Endothelial cell of hepatic sinusoid (primary cell): ENCODE results near the gene HSD17B12.
"Not testable (repeated sequence)": the region's sequence is repeated elsewhere in the genome, so short reads cannot be mapped to it uniquely, and the experiment has no call there.

Experiments used
- in situ Hi-C: cut with HindIII; loops from 2 replicates; pipeline ENCODE4 v1.10.0; 2017; ENCODE audit warnings: low sequenced_read_pairs

The HSD17B12 gene

DNA sequence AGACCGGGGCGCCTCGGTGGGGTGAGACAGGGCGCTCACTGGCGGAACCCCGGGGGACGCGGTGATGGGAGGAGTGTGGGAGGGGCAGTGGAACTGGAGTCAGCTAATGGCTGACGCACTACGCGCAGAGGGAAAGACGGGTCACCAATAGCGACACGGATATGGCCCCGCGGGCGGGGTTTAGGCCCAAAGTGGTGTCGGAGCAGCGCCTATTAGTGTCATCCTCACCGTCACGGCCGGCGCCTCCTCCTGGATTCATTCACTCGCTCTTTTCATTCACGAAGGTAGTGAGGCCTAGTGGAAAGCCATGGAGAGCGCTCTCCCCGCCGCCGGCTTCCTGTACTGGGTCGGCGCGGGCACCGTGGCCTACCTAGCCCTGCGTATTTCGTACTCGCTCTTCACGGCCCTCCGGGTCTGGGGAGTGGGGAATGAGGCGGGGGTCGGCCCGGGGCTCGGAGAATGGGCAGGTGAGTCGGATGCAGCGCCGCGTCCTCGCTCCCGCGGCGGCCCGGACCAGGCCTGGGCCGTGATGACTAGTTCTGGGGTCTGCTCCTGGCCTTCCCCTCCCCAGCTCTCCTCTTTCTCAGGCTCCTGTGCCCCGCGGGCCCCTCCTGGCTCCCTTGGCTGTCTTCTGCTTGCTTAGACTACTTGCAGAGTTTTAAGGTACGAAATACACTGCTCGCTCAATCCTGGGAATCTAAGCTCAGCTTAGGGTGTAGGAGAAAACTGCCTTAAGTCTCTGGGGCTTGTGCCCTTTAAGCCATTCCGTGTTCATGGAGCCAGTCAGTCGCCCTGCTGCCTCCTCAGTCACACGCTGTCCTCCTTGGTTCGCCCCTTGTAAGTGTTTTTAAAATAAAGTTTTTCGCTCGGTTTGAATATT is at the start of gene HSD17B12:
Gene HSD17B12 (plus strand): TSS at position 218 of the 880 bp plus-strand sequence. CDS start 90 bp downstream, at position 308.
- in situ Hi-C loops = no loop called here

DNA sequence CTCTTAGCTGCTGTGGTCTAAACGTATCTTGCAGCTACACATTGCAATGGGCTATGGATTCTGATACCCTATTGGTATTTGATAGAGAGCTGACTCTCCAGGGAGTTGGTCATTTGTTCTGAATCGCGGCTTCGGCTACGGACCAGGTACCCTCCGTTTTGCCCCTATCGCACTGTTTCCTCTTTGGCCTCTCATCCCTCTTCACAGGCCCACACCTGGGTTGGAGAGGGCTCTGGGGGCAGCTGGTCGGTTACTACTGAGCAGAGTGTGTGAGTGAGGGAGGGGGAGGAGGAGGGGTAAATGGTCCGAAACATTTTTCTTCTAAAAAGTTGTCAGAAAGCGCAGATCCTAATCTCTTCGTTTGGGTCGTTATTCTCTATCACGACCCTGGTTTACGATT is 48.8 kb upstream of the HSD17B12 start:
- in situ Hi-C loops = no loop called here

DNA sequence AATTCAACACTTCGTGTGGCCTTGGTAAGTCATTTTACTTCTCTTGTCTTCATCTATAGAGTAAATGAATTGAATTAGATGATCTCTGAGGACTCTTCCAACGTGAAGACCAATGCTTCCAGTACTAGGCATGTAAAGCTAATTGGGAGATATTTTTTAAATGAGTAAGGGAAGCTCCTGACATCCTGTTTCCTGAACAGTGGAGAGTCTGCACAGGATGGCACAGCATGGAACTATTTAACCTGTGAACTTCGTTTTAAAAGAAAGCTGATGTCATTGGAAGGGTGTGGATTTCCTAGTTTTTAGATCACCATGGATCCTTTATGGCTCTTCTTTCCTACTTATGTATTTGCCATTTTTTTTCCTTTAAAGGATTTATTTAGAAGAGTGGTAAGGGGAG is 48.4 kb upstream of the HSD17B12 start:
- in situ Hi-C loops = no loop called here

DNA sequence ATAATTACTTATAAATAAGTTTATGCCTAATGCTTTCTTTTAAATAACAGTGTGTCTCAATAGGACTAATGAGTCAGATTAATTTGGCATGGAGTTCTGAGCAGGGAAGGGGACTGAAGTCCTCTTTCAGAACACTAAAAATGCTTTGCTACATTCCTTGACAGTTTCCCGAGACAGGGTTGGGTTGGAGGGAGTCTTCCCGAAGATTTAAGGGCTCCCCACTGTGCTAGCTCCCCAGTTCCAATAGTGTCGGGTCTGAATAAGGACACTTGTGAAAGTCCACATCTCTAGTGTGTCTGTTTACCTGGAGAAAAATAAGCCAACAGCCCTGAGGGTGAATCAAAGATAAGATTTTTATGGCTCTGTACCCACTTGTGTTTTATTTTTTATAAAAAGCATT is 41.8 kb upstream of the HSD17B12 start:
- in situ Hi-C loops = no loop called here

DNA sequence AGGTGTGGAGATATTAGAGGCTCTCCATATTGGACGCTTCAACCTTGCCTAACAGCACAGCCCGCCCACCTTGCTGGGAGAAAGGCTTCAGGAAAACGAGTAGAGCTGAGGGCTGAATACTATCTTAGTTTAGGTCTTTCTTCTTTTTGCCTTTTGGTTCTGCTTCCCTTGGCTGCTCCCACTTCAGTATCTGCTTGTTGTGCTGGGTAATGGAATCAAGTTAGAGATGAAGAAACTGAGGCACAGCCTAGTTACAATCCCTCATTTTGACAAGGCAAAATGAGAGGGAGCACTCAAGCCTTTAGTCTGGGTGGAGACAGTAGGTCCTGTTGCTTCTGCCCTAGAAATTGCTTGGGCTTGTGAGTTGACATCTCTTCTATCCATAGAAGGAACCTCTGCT is 41.3 kb upstream of the HSD17B12 start:
- in situ Hi-C loops = no loop called here

DNA sequence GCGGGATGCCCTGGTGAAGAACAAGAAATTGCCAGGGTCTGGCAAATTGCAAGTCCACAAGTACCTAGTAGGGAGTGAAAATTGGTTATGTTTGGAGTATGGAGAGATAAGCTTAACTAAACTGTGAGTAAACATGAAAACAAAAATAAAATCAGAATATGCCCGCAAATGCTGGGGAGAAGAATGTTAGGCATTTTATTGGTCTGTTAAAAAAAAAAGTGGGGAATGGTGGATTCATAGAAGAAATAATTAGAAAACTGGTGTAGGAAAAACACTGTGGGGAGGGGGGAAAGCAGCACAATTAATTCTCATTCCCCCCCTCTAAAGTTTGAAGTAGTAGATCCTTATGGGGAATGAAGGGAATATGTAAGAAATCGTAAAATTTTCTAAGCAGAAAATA is 40.6 kb upstream of the HSD17B12 start:
- in situ Hi-C loops = no loop called here

DNA sequence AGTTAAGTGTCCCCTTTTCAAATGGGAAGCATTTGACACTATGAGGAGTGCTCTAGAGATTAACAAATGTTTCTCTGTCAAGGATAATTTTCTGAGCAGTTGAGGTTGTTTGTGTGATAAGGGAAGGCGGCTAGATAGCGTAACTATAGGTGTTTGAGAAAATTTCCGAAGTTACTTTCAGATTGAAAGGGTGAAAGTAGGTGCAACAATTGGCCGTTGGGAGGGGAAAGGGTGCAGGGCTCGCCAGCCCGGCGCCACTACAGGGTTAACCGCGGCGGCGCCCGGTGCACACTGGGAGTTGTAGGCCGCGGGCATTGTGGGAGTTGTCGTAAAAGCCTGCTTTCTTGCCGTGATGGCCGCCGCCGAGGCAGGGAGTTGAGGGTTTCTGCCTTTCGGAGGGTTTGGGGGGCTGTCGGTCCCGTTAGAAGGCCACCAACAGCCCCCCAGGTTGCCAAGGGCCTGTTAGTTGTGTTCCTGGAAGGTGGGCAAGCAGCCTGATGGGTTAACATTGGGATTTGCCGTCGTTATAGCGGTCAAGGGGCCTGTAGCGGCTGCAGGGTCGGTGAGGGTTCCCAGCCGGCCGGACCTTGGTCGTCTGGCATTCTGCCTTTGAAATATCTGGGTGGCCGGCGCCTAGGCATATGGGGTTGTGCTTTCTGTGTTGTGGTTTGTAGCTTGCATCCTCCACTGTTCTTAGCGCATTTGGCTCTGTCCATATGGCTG is 36.5 kb upstream of the HSD17B12 start:
- in situ Hi-C loops = no loop called here

DNA sequence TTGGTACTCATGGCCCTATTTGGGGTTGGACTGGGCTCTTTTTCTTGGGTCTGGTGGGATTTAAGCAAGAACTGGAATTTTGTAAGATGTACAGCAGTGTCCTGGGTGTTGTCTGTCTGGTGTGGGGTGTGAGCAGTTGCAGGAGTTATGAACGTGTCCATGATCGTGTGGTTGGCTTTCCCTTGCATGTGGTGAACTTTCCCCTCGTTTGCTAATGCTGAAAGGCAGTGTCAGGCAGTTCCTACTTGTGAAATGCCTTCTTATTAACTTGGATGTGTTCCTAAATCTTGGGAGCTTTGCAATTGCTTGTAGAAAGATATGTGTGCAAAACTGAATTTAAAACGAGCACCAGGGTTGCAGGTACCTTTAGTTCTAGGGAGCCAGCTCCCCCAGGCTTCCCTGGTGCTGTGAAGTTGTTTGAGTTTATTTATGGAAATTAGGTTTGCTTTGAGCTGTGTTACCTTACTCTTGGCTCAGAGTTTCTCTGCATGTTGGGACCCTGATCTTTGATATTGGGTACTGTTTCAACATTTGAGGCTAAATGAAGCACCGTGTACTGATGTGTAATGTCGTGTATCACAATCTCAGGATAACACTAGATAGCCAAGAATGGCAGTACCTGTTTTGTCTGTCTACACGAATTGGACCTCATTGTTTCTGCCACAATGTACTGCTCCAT is 35.8 kb upstream of the HSD17B12 start:
- in situ Hi-C loops = no loop called here

DNA sequence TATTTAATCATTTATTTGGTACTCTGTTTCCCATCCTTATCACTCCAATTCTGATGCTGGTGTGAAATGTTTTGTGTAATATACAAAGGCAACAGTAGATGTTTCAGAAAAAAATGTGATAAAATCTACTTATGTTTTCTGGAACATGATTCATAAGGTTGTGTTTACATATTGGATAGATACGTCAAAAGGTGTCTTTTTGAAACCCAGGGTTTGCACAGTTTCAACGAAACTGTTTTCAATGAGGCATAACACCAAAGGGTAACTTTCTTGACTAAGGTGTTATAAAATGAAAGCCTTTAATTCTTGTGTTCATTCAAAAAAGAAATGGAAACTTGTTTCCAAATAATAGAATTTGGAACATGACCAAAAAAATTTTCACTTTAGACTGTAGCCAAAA is 33.8 kb upstream of the HSD17B12 start:
- in situ Hi-C loops = no loop called here

DNA sequence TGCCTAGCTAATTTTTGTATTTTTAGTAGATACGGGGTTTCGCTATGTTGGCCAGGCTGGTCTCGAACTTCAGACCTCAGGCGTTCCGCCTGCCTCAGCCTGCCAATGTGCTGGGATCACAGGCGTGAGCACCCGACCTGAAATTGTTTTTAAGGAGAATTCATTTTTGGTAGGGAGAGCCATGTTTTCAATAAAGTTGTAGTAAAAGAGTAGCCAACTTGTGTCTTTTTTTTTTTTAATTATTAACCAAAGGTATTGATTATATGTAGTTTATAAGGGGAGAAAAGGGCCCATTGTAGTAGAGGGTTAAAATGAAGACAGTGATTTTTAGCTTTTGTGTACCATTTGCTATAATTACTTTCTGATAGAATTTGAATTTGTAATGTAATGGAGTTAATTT is 31.6 kb upstream of the HSD17B12 start:
- in situ Hi-C loops = no loop called here

DNA sequence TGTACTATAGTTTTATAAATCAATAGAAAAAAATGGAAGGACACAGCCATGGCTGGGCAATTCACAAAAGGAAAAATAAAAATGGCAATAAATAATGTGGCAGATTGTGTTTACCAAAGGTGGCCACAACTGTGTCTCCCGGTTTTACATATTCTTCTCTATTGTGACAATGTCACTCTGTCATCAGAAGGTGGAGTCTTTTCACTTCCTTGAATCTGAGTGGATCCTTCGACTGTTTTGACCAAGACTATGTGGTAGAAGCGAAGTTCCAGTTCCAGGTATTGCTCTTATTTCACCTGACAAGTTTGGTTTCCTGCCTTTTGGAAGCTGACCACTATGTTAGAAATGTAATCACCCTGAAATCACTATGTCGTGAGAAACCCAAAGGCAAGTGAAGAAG is 31.0 kb upstream of the HSD17B12 start:
- in situ Hi-C loops = no loop called here

DNA sequence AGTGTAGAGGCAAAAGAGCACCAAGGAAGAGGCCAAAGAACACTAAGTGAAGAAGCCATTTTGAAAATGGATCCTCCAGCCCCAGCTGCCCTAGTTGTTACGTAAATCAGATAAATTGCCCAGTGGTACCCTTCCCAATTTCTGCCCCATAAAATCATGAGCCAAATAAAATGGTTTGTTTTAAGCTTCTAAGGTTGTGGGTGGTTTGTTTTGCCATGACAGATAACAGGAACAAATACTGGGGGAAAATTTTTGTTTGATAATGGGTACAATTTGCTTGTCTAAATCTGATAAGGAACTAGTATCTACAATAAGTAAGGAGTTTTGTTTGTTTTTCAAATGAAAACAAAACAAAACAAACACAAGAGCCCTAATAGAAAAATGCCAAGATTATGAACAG is 30.6 kb upstream of the HSD17B12 start:
- in situ Hi-C loops = no loop called here

DNA sequence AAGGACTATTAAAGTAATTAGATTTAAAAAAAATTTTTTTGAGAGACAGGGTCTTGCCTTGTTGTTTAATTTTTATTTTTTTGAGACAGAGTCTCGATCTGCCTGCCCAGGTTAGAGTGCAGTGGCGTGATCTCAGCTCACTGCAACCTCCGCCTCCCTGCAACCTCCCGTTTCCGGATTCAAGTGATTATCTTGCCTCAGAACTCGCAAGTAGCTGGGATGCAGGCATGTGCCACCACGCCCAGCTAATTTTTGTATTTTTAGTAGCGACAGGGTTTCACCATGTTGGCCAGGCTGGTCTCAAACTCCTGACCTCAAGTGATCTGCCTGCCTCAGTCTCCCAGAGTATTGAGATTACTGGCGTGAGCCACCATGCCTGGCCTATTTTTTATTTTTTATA is 17.5 kb upstream of the HSD17B12 start:
- in situ Hi-C loops = not testable (repeated sequence)

DNA sequence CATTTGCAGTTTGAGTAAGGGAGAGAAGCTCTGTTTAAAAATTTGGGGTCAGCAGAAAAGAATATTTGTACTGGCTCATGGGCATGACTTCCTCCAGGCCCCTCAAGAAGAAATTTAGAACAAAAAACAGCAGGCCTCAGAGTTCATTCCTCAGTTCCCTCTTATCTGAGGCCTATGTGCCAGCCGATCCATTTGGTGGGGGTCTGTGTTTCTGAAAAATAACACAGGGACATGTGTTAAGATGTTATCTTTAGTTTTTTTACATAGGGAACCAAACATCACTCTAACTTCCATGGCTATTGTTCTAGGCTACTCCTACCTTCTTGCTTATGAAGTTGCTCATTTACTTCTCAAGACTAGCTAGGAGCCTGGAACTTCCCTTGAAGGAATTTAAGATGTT is 16.2 kb upstream of the HSD17B12 start:
- in situ Hi-C loops = no loop called here

DNA sequence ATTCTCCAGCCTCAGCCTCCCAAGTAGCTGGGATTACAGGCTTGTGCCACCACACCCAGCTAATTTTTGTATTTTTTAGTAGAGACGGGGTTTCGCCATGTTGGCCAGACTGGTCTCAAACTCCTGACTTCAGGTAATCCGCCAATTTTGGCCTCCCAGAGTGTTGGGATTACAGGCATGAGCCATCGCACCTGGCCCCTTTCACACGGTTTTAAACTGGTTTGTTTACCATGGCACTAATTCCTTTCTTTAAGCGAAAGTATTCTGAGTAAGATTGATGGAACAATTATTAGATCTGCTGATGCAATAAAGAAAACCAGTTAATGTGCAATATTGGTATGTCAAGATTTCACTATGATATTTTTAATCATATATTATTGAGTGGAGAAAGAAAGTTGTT is 9.3 kb upstream of the HSD17B12 start:
- in situ Hi-C loops = not testable (repeated sequence)

DNA sequence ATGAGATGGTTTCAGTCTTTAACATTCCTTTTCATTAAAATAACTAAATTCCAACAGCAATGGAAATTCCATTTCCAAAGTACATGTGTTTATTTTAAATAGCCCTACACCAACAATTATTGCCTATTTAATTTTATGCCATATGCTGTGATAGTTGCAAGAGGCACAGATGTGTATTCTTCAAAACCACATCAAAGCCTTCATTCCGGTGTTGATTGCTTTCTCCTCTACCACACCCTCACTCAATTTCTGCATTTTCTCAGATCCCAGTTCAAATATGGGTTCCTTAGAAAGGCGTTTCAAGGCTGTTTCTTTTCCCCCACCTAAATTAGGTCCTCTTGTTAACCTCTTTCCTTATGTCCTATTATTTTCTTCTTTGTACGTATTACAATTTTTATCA is 6.0 kb upstream of the HSD17B12 start:
- in situ Hi-C loops = no loop called here

DNA sequence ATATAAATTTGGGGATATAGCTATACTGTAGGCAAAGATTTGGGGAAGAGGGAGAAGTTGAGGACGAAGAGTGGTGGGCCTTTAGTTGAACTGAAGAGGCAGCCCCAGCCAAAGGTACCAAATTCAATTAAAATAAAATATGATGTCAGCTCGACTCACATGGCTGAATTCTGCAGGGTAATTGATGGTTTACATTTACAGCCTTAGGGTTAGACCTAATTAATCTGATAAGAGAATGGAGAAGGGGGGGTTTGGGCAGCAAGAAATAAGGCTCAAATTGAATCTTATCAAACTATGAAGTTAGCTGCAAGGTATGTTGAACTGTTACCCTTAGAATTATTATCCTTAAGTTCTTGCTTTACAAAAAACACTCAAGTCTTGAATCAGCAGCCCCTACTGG is 3.6 kb upstream of the HSD17B12 start:
- in situ Hi-C loops = no loop called here

DNA sequence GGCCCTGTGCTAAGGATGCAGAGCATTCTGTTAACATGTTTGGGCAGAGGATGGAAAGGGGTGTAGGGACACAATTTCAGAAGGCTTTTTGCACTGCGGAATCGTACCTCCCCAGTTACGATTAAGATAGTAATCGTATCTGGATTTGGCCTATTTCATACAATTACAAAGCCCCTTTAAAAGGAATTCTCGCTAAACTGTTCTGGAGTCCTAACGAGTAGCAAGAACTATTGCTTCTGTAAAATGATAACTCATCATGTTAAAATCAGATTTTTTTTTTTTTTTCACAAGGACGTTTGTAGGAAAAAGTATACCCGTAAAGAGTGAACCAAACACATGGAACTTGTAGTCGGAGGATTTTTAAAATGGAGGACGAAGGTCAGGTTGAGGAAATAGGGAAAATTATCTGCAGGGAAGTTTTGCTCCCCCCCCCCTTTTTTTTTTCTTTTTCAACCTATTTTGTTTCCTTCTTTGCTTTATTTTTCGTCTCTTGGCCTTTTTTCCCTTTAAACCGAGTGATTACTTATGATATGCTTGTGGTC is 934 bp downstream of the HSD17B12 start:
- in situ Hi-C loops = no loop called here

DNA sequence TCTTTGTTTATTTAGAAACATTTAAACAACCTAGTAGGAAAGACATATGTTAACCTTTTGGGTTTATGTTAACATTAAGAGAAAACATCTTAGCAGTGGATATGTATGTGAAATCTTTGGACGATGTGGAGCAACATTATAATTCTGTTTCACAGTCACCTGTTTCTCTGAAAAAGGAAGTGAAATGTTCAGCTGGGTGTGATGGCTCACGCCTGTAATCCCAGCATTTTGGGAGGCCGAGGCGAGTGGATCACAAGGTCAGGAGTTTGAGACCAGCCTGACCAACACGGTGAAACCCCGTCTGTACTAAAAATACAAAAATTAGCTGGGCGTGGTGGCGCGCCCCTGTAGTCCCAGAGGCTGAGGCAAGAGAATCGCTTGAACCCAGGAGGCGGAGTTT is 1.5 kb downstream of the HSD17B12 start:
- in situ Hi-C loops = not testable (repeated sequence)

DNA sequence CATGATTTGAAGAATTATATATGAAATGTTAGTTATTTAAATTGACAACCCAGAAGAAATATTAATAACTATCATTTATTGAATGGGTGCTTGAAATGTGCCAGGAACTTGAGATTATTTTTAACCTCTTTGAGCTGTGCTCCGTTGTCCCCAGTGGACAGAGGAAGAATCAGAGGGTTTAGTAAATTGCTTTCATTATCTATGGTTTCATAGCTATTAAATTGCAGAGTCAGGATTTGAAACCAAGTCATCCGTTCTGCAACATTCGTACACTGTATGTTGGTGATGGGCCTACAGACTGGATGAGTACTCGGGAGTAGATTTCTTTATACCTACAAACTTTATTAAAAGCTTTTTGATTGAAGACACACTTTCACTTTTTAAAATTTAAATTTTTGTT is 4.9 kb downstream of the HSD17B12 start:
- in situ Hi-C loops = no loop called here

DNA sequence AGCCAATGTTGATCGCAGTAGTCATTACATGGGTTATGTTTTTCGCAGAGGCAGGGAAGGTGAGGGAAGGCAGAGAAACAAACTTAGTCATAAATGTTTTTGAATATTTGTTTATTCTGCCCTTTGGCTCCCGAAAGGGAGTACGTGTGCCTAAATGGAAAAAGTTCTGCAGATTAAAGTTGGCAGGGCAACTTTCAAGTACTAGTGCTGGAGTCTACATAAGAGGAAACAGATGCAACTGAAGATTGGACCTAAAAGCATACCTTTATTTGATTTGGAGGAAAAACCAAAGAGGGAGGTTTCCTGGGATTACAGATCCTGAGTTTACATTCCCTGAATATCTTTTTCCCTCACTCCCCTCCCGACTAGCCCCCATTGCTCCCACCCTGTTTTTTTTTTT is 5.7 kb downstream of the HSD17B12 start:
- in situ Hi-C loops = no loop called here
